ENCODE data around the gene MEGF6.

GRCh38 chr1:3473381-3473844 is 137.9 kb downstream of the MEGF6 start:
- no peak for TF ChIP-seq POLR2A (IDR thresholded peaks at IDR 0.05; ENCODE audit: low read length)
- no peak for TF ChIP-seq GATA1 (IDR thresholded peaks at IDR 0.05; ENCODE audit: low read depth, low read length)

Measured in erythroblast (primary cell).